Astrocyte (in vitro differentiated cells and primary cell): ENCODE measurements around the gene SAP30L. TPM values are rescaled to one million over a fixed set of nuclear protein-coding genes. Genes with fewer than 3 reads are reported as not detected.

Experiments used
- DNase-seq: peaks from one replicate; pipeline ENCODE4 v3.0.0-alpha.2; 2010; ENCODE audit warnings: low read depth
- FAIRE-seq: peaks from 2 replicates; lab custom pipeline; 2011; peaks lifted over from hg19 to GRCh38; lab: Jason Lieb, UNC
- H2AFZ ChIP-seq: 2 replicates; pipeline ENCODE4 v1.6.0; 2012; ENCODE audit warnings: low read depth, low read length, inconsistent platforms
- H3K27ac ChIP-seq: 2 replicates; pipeline ENCODE4 v1.5.1; 2011; ENCODE audit warnings: low read depth, low read length, inconsistent platforms
- H3K27me3 ChIP-seq: 2 replicates; pipeline ENCODE4 v1.6.0; 2011; ENCODE audit warnings: low read length, inconsistent platforms; ENCODE audit not compliant: insufficient read depth
- H3K36me3 ChIP-seq: 2 replicates; pipeline ENCODE4 v1.5.1; 2011; ENCODE audit warnings: low read length, inconsistent platforms; ENCODE audit not compliant: insufficient read depth
- H3K4me1 ChIP-seq: 2 replicates; pipeline ENCODE4 v1.5.1; 2011; ENCODE audit warnings: low read length, inconsistent platforms; ENCODE audit not compliant: insufficient read depth
- H3K4me2 ChIP-seq: 2 replicates; pipeline ENCODE4 v1.6.0; 2012; ENCODE audit warnings: low read length, inconsistent platforms
- H3K4me3 ChIP-seq: 2 replicates; pipeline ENCODE4 v1.5.1; 2011; ENCODE audit warnings: low read depth, mild to moderate bottlenecking, low read length, inconsistent platforms; ENCODE audit not compliant: insufficient read depth
- H3K79me2 ChIP-seq: 2 replicates; pipeline ENCODE4 v1.6.0; 2012; ENCODE audit warnings: mild to moderate bottlenecking, low read length, inconsistent platforms; ENCODE audit not compliant: insufficient read depth
- H3K9ac ChIP-seq: 2 replicates; pipeline ENCODE4 v1.6.0; 2012; ENCODE audit warnings: mild to moderate bottlenecking, low read length, inconsistent platforms
- H3K9me3 ChIP-seq: 2 replicates; pipeline ENCODE4 v1.5.1; 2012; ENCODE audit warnings: low read depth, mild to moderate bottlenecking, low read length, inconsistent platforms; ENCODE audit not compliant: insufficient read depth
- H4K20me1 ChIP-seq: 2 replicates; pipeline ENCODE4 v1.6.0; 2012; ENCODE audit warnings: low read length, inconsistent platforms; ENCODE audit not compliant: insufficient read depth
- H3K27ac Mint-ChIP-seq: one replicate; pipeline ENCODE4 v1.8.0; 2021; ENCODE audit warnings: mild to moderate bottlenecking, mixed read lengths; ENCODE audit not compliant: unreplicated experiment
- H3K27me3 Mint-ChIP-seq: one replicate; pipeline ENCODE4 v1.8.0; 2021; ENCODE audit warnings: low read depth, mixed read lengths; ENCODE audit not compliant: unreplicated experiment
- H3K36me3 Mint-ChIP-seq: one replicate; pipeline ENCODE4 v1.8.0; 2021; ENCODE audit warnings: low read depth, mixed read lengths; ENCODE audit not compliant: unreplicated experiment
- H3K4me1 Mint-ChIP-seq: one replicate; pipeline ENCODE4 v1.8.0; 2021; ENCODE audit warnings: low read depth, mixed read lengths; ENCODE audit not compliant: unreplicated experiment
- H3K4me3 Mint-ChIP-seq: one replicate; pipeline ENCODE4 v1.8.0; 2021; ENCODE audit warnings: mild to moderate bottlenecking, moderate library complexity, mixed read lengths; ENCODE audit not compliant: unreplicated experiment
- H3K9me3 Mint-ChIP-seq: one replicate; pipeline ENCODE4 v1.8.0; 2021; ENCODE audit warnings: mild to moderate bottlenecking, mixed read lengths; ENCODE audit not compliant: unreplicated experiment
- CTCF ChIP-seq: IDR thresholded peaks from 2 replicates; pipeline ENCODE4 v1.5.1; 2011; ENCODE audit warnings: low read depth, mild to moderate bottlenecking, inconsistent platforms, low read length, moderate library complexity; ENCODE audit not compliant: insufficient read depth
- EZH2 ChIP-seq: IDR thresholded peaks from 2 replicates; pipeline ENCODE4 v1.6.1; 2012; ENCODE audit warnings: mild to moderate bottlenecking, low read length, inconsistent platforms; ENCODE audit not compliant: insufficient read depth
- total RNA-seq: library from RNA; stranded (reverse); gene quantifications from 2 replicates; pipeline ENCODE4 v1.2.1, GENCODE V29; 2021

SAP30L gene
- total RNA-seq, 1 donor from 2014 or later, result 26.3 TPM

GRCh38 chr5:154508114-154508513 lies 62.3 kb downstream of the SAP30L start:
- Histone ChIP-seq H3K36me3 (no peaks in the 10 kb centered on the region), H2AFZ (no peak overlapping the region), H3K4me1 (no peaks in the 10 kb centered on the region), H3K79me2 (no peaks in the 10 kb centered on the region), H3K9me3 (no peaks in the 10 kb centered on the region), H3K9ac (no peak overlapping the region), H3K4me3 (no peak overlapping the region), H3K27ac (no peak overlapping the region), H3K27me3 (peaks cover 31% of the 10 kb centered on the region), H3K4me2 (no peak overlapping the region), H4K20me1 (no peaks in the 10 kb centered on the region)
- Mint-ChIP-seq H3K27me3 (peaks cover 36% of the 10 kb centered on the region), H3K36me3 (no peaks in the 10 kb centered on the region), H3K27ac (no peak overlapping the region), H3K4me3 (no peak overlapping the region), H3K4me1 (no peaks in the 10 kb centered on the region), H3K9me3 (no peaks in the 10 kb centered on the region)
- TF ChIP-seq EZH2 (no peak), CTCF (no peak)
- FAIRE-seq (no peak), DNase-seq (no peak)

DNA sequence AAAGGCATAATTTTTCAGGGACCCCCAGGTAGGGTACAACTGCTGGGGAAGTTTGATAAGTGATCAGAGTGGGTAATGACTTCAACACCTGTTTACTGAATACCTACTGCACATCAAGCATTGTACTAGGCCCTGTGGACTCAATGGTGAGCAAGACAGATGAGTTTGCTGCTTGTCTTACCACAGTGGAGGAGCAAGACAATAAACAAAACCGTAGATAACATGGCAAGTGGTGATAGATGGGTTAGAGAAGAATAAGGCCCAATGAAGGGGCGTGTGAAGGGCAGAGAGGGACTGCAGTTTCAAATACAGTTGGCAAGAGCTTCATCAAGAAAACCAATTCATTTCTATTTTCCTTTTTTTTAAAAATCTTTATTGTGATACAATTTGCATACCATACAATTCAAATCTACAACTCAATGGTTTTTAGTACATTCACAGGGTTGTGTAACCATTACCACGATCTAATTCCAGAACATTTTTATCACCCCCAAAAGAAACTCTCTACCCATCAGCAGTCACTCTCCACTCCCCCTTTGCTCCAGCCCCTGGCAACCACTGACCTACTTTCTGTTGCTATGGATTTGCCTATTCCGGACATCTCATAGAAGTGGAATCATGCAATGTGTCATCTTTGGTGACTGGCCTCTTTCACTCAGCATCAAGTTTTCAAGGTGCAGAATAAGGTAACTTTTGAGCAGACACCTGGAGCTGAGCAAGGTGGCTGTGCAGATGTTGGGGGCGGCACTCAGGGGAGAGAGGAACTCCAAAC lies 64.2 kb downstream of the SAP30L start:
- no peak overlapping the region for H3K9ac ChIP-seq
- H3K4me3 ChIP-seq, result no peak overlapping the region
- Mint-ChIP-seq H3K9me3 (peaks cover 4% of the 10 kb centered on the region), H3K36me3 (no peaks in the 10 kb centered on the region), H3K27ac (no peak overlapping the region), H3K27me3 (peaks cover 48% of the 10 kb centered on the region), H3K4me3 (no peak overlapping the region), H3K4me1 (no peaks in the 10 kb centered on the region)
- H2AFZ ChIP-seq, result no peak overlapping the region
- no peak overlapping the region for H3K27ac ChIP-seq
- H3K4me2 ChIP-seq, result no peak overlapping the region
- H3K79me2 ChIP-seq, result no peaks in the 10 kb centered on the region
- H3K9me3 ChIP-seq, result no peaks in the 10 kb centered on the region
- H3K36me3 ChIP-seq, result no peaks in the 10 kb centered on the region
- H3K27me3 ChIP-seq, result peaks cover 46% of the 10 kb centered on the region
- TF ChIP-seq CTCF, result no peak
- TF ChIP-seq EZH2, result no peak
- DNase-seq (no peak), FAIRE-seq (no peak)
- H3K4me1 ChIP-seq, result no peaks in the 10 kb centered on the region
- no peaks in the 10 kb centered on the region for H4K20me1 ChIP-seq

Other genes starting within 250 kb of the SAP30L start
- not detected in 2 replicates for gene HAND1, start 32.2 kb downstream of the SAP30L start, total RNA-seq